Measurements from ENCODE around the gene PANX1. TPM values are rescaled to one million over a fixed set of nuclear protein-coding genes. Genes with fewer than 3 reads are reported as not detected.

The PANX1 gene
- total RNA-seq, 2 experiments from 2014 or later = 20.7 to 22.7 TPM

DNA sequence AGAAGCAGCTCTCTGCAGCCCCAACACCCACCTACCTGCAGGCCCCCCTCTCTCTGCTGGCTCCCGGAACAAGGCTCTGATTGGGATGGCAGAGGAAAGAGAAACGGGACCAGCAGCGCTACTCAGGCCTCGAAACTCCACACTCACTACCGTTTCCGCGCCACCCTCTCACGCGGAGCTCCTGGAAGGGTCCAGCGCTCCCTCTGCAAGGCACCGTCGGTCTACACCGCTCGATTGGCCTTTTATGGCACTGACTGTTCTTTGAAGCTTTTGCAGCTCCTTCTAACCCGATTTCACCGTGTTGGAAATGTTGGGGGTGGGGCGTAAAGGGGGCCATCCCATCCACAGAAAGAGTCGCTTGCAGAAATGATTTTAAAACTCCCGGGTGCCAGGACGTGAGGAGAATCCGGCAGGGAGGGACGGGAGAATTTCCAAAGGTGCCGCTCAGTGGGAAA, 323 bp upstream of the PANX1 start:
- ChIA-PET CTCF (interaction anchor here (0.6 kb wide), 1 partner anchor 340 kb away, joined by 3 read pairs; no protein-coding TSS in a partner anchor), POLR2A (interaction anchor here (0.6 to 2.5 kb wide), 3 partner anchors 24 to 388 kb away, joined by 3 to 9 read pairs (median 5); partner anchors contain the start of gene MED17)

DNA sequence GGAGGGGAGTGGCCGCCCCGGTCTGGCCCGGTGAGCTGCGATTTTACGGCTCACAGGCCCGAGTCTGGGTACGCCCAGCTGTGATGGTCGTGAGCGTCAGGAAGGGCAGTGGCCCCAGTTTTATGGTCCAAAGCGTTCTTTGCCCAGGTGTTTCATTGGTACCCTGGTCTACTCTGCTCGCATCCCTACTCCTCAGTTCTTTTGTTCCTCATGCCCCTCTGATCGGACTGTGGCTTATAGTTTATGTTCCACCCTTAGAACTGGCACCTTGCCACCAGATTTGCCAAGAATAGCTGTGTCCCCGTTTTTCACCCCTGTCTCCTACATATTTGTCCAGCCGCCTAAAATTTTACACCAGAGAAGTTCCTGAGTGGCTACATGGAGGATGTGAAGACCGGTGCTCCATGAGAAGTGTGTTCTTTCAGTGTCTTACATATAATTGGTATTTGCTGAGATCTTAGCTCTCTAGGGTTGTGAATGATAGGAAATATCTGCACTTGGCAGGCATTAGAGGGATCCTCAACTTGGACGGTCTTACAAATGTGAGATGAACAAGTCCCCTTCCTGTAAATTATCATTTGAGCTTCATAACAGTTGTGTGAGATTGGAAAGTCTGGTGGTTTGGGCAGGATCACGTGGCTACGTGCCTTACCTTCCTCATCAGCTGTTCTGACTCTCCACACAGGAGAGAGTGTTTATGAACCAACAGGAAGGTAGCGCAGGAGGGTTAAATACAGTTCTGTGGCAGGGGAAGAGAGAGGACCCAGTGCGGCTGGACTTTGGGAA, 1.1 kb downstream of the PANX1 start:
- ChIA-PET CTCF (interaction anchor here (0.9 kb wide), 1 partner anchor 14 kb away, joined by 3 read pairs; no protein-coding TSS in a partner anchor), POLR2A (interaction anchor here (0.5 to 2.5 kb wide), 4 partner anchors 23 to 422 kb away, joined by 3 to 9 read pairs (median 3); partner anchors contain the start of genes MED17 and TAF1D)

DNA sequence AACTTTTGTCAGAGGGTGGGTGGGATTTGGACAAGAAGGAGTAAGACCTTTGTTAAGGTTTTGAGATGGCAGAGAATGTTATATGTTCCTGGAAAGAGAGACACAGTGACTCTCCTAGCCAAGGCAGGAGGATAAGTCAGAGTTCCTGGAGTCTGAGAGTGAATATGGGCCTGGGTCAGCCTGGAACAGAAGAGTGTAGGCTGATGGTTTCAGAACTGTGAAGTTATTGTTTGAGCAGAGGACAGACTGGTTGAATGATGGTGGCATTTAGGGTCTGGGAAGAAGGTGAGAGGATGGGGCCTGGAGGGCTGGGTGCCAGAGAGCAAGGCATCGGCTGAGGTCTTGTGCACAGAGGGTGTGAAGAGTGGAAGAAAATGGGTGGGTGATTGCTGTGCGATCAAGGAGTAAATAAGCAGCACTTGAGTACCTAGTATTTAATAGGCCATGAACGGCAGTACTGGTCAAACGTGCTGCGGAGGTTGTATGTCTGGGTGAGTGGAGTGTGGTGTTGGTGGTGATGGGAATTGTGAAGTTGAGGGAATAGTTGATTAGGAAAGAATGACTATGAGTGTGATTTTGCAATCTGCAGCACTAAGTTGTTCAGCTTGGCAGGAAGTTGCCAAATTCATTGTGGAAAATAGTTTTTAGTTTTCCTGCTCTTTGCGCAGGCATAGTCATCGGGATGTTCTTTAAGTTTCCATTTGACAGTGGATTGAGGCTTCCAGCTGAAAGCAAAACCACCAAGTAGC, 1.8 kb downstream of the PANX1 start:
- POLR2A ChIA-PET = interaction anchor here (0.9 kb wide), 1 partner anchor 390 kb away, joined by 3 read pairs; the partner anchor contains the start of gene TAF1D
- CTCF ChIA-PET = no interaction called here

DNA sequence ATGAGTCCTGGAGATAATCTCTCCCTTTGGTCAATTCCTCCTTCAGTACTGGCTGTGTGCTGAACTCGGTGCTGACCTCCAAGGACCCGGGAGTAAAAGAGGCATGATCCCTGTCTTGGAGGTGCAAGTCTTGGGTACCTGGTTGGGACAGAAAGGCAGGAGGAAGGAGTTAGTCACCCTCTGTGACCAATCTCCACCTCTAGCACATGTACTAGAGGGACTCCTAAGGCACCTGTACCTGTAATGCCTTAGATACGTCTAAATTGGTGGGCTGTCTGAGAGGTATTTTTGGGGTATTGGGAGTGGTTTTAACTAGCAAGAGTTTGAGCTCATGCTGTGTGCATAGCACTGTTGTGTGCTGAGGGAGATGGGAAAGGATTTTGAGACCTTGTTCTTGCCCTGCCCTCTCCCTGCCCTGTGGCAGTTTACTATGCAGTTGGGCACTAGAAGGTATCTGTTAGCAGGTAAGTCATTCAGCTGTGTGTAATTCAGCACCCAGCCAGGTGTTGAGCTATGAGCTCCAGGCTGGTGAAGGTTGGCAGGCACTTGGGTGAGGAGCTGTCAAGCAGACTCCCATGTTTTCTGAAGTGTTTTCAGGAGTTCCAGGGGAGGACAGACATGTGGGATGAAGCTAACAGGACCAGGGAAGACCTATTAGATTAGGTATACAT, 2.5 kb downstream of the PANX1 start:
- CTCF ChIA-PET = interaction anchor here (1.1 kb wide), 1 partner anchor 10 kb away, joined by 3 read pairs; no protein-coding TSS in a partner anchor
- POLR2A ChIA-PET = no interaction called here

DNA sequence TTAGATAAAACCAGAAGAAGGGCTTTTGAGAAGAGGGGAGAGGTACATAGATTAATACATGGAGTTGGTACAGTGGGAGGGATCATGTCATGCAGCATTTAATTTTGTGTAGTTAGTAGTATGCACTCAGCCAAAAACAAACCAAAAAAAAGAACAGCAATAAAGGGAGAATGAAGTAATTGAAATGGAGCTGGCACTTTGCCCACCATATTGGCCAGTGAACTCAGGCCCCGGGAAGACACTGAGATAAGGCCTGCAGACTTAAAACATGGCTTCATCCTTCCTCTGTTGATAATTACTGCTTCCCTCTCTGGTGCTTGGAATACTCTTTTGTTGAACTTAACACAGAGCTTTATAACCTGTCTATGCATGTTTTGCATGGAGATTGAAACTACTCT, 3.1 kb downstream of the PANX1 start:
- ChIA-PET POLR2A (no interaction called here), CTCF (interaction anchor here (1.1 kb wide), 1 partner anchor 10 kb away, joined by 3 read pairs; no protein-coding TSS in a partner anchor)

DNA sequence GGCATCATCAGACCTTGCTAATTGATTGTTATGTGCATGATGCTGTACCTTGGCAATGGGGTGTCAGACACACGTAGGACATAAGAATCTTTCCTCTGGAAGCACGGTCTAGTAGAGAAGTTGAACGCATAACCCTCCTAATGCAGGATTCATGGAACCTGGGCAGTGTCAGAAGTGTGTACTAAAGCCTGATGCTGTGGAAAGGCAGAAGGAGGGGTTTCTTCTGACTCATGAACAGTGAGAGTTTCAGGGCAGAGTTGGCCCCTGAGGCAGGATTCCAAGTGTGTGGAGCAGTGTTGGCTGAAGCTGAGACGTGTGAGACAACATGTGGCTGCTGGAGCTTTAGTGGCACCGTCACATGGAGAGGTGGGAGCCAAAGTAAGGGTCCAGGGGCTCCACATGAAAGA, 3.5 kb downstream of the PANX1 start:
- CTCF ChIA-PET = interaction anchor here (1.1 kb wide), 1 partner anchor 9 kb away, joined by 3 read pairs; no protein-coding TSS in a partner anchor
- POLR2A ChIA-PET = no interaction called here

DNA sequence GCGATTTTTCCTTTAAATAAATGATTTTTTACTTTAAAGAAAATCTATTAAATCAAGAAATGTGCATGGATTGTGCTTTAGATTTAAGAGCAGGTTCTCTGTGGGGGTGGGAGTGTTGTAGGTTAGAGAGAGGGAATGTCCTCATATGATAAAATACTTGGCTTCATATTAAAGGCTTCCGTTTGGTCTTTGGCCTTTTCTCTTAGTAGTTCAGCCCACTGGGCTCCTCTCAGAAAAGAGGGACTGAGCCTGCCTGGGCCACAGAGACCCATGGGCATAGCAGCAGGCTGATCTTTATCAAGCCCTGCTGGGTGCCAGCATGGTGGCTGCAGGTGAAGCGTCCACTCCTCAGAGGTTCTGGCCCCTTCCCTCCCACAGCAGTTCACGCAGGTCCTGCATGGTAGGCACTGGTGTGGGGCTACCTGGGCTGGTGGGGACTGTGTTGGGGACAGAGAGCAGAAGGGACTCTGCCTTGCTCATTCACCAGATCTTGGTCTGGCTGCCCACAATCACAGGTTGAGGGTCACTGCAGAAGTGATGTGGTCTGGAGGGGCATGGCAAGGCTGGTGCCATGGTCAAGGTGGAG, 4.3 kb downstream of the PANX1 start:
- POLR2A ChIA-PET = no interaction called here

DNA sequence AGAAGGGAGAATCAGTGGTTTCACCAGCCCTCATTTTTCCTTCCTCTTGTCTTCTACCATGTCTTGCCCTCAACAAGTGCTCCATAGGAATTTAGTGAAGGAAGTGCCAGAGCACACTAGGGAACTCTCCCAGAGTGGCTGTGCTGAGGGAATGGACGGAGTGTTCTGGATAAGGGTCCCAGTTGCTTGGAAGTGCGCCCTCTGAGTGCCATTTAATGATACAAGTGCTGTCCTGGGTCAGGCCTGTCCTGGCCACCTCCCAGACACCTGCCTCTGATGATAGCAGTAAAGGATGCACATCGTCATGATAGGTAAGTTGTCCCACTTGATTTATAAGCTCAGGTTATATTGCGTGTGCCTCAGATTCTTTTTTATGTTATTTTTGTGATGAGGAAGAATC, 5.1 kb downstream of the PANX1 start:
- CTCF ChIA-PET = no interaction called here
- POLR2A ChIA-PET = no interaction called here

More for the DNA sequence above, 4.3 kb downstream of the PANX1 start:
- CTCF ChIA-PET = no interaction called here

DNA sequence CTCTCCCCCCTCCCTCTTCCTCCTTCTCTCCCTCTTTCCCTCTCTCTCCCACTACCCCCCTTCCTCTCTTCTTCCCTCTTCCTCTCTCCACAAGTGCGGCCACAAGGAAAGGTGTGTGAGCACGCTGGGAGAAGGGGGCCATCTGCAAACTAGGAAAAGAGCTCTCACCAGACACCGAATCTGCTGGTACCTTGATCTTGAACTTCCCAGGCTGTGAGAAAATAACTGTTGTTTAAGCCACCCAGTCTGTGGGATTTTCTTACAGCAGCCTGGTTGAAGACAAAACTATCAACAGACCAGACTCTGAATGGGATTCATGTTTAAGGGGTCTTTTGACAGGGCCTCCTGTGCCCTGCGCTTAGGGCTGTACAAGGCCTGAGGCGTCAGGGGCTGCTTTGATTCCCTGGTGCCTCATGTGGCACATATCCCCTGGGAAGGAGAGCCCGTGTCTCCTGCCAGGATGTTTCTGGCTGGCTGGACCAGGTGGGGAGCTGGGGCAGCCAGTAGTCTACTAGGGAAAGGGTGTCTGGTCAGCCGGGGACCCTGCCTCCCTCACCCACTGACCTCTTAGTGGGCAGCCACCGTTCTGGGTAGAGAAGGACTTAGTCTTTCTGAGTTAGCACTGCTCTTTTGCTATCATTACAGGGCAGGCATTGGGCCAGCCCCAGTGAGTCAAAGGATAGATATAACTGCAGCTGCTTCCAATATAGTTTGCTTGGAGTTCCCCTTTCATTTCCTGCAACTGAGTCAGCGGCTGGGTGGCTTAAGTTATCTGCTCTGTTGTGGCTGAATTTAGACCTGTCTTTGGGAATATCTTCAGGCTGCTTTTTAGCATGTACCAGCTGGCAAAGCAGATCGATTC, 6.2 kb downstream of the PANX1 start:
- POLR2A ChIA-PET = no interaction called here
- CTCF ChIA-PET = no interaction called here

DNA sequence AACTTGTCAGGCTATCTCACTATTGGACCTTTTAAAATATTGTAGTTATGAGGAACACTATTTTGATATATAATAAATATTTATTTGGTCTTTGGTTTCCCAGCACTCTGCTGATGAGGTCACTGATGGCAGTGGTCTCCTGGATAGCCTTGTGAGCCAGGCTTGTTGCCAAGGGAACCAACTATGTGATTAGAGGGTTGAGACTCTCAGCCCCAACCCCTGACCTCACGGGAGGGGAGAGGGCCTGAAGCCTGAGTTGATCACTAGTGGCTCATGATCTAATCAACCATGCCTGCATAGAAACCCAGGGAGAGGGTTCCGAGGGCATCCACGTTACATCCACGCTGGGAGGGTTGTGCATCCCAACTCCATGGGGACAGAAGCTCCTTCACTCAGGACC, 10.8 kb downstream of the PANX1 start:
- CTCF ChIA-PET = no interaction called here
- POLR2A ChIA-PET = no interaction called here

DNA sequence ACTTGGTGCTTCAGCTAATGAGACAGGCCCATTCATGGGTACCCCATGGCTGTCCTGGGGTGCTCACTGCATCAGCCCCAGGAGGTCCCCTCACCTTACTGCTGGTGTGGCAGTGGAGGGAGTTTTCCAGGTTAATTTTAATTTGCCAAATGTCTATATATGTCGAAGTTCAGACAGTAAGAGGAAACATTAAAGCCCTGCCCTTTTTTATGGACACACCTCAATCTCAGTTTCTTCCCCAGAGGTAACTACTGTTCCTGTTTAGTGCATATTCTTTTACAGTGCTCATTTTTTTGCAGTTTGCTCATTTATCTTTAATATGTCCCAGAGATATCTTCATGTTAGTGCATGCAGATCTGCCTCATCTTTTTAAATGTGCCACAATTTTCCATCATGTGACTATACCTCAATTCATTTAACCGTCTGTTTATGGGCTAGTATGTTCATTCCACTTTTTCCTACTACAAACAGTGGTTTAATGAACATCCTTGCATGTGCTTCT, 11.6 kb downstream of the PANX1 start:
- CTCF ChIA-PET = no interaction called here

DNA sequence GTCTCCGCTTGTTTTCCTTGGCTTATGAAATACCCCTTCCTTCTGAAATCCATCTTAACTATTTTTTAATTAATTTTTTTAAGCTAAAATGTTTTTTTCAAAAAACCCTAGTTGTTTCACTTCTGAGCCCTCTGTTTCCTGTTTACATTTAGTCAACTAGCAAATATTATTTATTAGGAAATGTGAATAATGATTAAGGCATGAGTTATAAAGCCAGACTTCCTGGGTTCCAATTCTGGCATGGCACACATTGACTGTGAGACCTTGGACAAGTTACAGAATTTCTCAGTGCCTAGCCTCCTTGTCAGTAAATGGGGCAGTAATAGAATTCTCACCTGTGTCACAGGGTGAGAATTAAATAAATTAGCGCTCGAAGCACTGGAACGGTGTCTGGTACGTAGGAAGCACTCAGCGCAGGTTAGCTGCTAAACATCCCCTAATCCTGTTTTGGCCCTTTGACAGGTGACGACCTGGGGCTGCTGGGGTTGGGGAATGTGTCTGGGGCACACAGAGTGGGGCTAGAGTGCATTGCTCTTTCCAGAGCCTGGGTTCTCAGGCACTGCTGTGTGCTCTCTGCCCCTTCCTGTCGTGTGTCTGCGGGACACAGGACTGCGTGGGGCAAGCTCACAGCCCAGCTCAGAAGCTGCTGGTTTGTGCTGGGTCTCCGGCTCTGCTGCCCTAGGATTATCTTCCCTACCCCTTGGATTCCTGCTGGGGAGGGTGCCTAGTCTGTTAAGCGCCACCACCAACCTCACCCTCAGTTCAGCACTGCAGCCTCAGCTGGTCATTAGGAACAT, 13.1 kb downstream of the PANX1 start:
- CTCF ChIA-PET = interaction anchor here (0.7 kb wide), 1 partner anchor 10 kb away, joined by 3 read pairs; no protein-coding TSS in a partner anchor
- POLR2A ChIA-PET = interaction anchor here (0.6 kb wide), 1 partner anchor 306 kb away, joined by 3 read pairs; no protein-coding TSS in a partner anchor

More for the DNA sequence above, 11.6 kb downstream of the PANX1 start:
- POLR2A ChIA-PET = no interaction called here

DNA sequence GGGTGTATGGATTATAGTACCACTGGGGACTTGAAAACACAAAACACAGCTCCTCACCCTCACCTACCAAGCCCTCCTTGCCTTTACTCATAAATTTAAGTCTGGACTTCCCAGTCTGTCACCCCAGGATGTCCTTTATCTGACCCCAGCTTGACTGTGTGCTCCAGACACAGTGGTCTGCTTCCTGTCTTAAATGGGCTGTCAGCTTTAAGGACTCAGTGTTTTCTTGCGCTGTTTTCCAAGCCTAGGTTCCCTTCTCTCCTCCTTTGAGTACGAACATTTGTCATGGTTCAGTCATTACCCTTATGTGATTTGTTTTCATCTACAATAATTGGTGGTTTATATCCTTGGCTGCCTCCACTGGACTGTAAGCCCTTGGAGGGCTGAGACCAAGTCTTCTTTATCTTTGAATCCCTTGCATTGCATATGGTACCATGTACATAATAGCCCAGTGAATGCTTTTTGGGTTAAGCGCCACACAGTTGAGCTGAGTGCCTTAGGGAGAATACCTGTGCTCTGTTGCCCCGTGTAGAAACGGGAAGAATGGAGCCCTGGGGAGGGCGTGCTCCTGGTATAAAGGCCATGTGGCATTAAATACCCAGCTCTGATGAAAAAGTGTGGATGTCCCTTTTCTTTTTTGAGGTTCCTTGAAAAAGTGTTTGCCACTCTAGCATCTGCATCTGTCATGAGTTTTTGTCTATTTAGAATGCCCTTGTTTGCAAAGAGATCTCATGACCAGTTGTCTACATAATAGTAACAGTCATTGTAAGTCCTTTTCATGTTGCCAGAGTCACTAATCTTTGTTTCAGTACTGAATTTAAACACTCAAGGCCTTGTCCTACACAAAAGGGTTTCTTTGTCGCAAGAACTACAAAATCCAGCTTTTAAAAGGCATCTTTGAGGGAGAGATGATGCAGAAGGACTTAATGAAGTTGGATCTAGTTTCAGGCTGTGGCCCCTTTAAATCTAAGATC, 14.0 kb downstream of the PANX1 start:
- CTCF ChIA-PET = interaction anchor here (0.7 to 1.2 kb wide), 2 partner anchors 13 to 38 kb away, joined by 3 read pairs; no protein-coding TSS in a partner anchor
- POLR2A ChIA-PET = no interaction called here

DNA sequence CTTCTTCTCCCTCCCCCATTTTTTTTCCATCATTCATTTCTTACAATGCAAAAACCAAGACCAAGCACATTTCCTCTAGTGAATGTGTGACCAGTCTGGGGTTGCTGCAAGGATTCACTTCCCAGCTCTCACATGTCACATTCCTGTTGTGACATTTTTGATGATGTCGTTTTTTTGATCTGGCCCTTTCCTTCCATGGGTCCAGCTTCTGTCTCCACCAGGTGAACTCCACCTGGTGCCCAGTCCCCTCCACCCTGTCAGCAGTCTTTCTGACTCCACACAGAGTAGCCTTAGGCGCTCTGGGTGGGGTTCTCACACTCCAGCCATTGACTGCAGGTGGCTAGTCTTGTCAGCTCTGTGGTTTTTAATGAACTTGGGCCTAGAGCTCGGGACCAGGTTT, 15.6 kb downstream of the PANX1 start:
- ChIA-PET POLR2A (no interaction called here), CTCF (interaction anchor here (1.2 to 1.7 kb wide), 2 partner anchors 15 to 40 kb away, joined by 3 to 4 read pairs; no protein-coding TSS in a partner anchor)

DNA sequence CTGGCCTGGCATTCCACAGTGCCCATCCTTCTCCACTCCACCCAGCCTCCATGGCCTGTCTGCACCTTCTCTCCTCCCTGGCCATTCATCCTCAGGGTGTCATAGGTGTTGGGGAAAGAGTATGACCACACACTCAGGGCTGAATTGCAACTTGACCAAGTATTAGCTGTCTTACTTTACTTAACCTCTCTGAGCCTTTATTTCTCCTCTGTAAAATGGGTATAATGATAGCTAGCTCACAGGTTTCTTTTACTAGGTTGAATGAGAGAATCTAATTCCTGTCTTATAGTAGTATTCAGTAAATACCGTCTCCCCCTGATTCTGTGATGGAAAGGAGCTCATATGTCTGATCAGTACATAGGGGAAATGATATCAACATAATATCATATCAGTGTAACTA, 16.0 kb downstream of the PANX1 start:
- CTCF ChIA-PET = interaction anchor here (1.7 kb wide), 1 partner anchor 40 kb away, joined by 4 read pairs; no protein-coding TSS in a partner anchor

DNA sequence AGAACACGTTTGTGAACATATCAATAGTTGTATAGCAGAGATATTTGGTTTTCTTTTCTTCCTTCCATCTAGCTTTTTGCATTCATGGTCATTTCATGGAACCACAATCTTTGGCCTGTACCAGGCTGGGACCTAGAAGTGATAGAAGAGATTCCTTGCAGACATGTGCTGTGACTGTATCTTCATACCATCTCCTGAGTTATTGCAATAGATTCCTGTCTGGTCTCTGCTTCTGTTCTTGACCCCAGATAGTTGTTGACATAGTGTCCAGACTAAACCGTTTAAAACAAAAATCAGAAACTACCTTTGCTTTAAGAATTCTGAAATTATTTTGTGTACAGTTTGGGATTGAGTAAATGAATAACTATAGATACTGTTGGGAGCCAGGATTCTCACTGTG, 16.8 kb downstream of the PANX1 start:
- CTCF ChIA-PET = no interaction called here
- POLR2A ChIA-PET = no interaction called here

More for the DNA sequence above, 16.0 kb downstream of the PANX1 start:
- POLR2A ChIA-PET = no interaction called here
